ENCODE measurements around the gene SAV1. TPM values are rescaled to one million over a fixed set of nuclear protein-coding genes. Genes with fewer than 3 reads are reported as not detected.
"Not testable (repeated sequence)": the region's sequence is repeated elsewhere in the genome, so short reads cannot be mapped to it uniquely, and the experiment has no call there.

SAV1 gene
- total and polyA plus RNA-seq, 2 of the 4 experiments (the other 2 are of a cell fraction), result 17.0 to 18.8 TPM

- H2BK20ac ChIP-seq (ENCODE audit: low read depth, low read length); H4K20me1 ChIP-seq (ENCODE audit: insufficient read depth, low read length); H4K8ac ChIP-seq (ENCODE audit: low read depth in 2 of 2, low read length in 2 of 2); DNase-seq; H2BK120ac ChIP-seq (ENCODE audit: low read depth, low read length); POLR2A ChIA-PET (ENCODE audit: unreplicated experiment); H3K27ac ChIP-seq (ENCODE audit: insufficient read depth, low read length); H2BK5ac ChIP-seq (ENCODE audit: low read depth, low read length, poor library complexity, severe bottlenecking); H4K91ac ChIP-seq (ENCODE audit: insufficient read depth, low read depth, low read length); H3K23ac ChIP-seq (ENCODE audit: low read depth, low read length); H3K4ac ChIP-seq (ENCODE audit: low read depth, low read length); BruUV-seq (replicated peaks); intact Hi-C loops (cut with micrococcal nuclease); H4K5ac ChIP-seq (ENCODE audit: low read depth, low read length); H3K4me3 ChIP-seq (ENCODE audit: insufficient read depth, low read depth, low read length); H3K79me1 ChIP-seq (ENCODE audit: low read depth in 1 of 2, low read length in 2 of 2); H3K4me2 ChIP-seq (ENCODE audit: low read depth, low read length); H2AFZ ChIP-seq (replicated peaks; ENCODE audit: low read length, poor library complexity); CTCF ChIA-PET; H3K56ac ChIP-seq (ENCODE audit: extremely low read depth, insufficient read depth, low read length); H3K4me1 ChIP-seq (ENCODE audit: control insufficient read depth, insufficient read depth, low read length); H3K27me3 ChIP-seq (ENCODE audit: control insufficient read depth, insufficient read depth, low read length); in situ Hi-C loops (cut with MboI; ENCODE audit: low sequenced_read_pairs); ATAC-seq (ENCODE audit: low read depth); dilution Hi-C loops (cut with HindIII; ENCODE audit: low sequenced_read_pairs, unreplicated experiment); H3K9ac ChIP-seq (ENCODE audit: low read depth, low read length); H3K18ac ChIP-seq (ENCODE audit: low read depth, low read length); H3K9me1 ChIP-seq (ENCODE audit: insufficient read depth, low read length); H2AK5ac ChIP-seq (ENCODE audit: low read depth, low read length); H2BK15ac ChIP-seq (ENCODE audit: low read depth, low read length); H3K14ac ChIP-seq (replicated peaks; ENCODE audit: low read depth, low read length); H3K36me3 ChIP-seq (ENCODE audit: control insufficient read depth, insufficient read depth, low read length); H2AK9ac ChIP-seq (replicated peaks; ENCODE audit: low read depth, low read length, poor library complexity); H3K9me3 ChIP-seq (ENCODE audit: control insufficient read depth, insufficient read depth, low read length): not testable (repeated sequence)
- WGBS, 2 experiments (ENCODE audit: extremely low coverage in 2 of 2, insufficient read length in 1 of 2), result no CpG with 5 or more reads among the region's 3 CpGs
These were observed 26.2 kb upstream of the SAV1 start for GRCh38 chr14:50694260-50694659.
